ENCODE data around the gene FYN. TPM values are rescaled to one million over a fixed set of nuclear protein-coding genes. Genes with fewer than 3 reads are reported as not detected.

Gene FYN
- total RNA-seq, 1 experiment from 2014 or later, result not detected

GRCh38 chr6:111765763-111766162 is 107.5 kb downstream of the FYN start:
- no peak for DNase-seq (ENCODE audit: low spot score)
- in situ Hi-C loops (cut with HindIII; ENCODE audit: low sequenced_read_pairs), result no loop called here

DNA sequence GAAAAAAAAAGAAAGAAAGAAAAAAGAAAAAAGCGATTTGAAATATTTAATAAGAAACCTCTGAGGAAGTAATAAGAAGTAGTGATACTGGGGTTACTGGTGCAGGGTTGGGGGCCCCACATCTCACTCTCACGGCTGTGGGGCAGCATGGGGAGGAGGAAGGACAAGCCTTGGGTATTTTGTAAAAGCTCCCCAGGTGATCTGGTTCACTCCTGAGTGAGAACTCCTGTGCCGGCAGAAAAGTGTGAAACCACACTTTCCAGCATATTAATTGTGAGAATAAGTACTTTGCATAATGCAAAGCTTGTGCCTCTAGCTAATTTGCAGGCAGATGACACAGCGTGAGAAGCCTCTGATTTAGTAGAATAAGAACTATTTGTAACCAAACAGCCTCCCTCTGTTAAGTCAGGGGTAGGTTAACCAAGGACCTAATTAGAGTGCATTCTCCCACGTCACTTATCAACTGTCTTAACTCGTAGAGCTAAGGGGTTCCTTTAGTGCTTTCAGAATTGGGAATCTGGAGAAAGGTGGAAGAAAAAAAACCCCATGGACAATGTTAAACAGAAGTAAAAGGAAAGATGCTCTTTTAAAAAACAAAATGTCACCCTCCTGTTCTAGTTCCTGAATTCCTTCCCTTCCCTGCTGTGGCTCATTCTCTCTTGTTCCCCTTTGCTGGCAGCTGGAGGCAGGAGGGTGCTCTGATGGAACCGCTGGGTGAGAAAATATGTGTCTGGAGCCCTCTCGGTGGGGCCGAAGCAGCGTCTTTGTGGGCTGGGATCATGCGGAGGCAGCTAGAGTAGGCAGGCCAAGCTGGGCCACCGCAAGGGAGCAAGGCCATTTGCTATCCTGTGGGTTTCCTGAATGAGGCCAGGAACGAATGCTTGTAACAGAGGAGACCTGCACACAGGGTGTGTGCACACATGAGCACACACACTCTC is 108.7 kb downstream of the FYN start:
- in situ Hi-C loops (cut with HindIII; ENCODE audit: low sequenced_read_pairs), result no loop called here
- no peak for DNase-seq (ENCODE audit: low spot score)

- in situ Hi-C loops (cut with HindIII; ENCODE audit: low sequenced_read_pairs), result no loop called here
- no peak for DNase-seq (ENCODE audit: low spot score)
Observed at GRCh38 chr6:111763381-111763780, 109.9 kb downstream of the FYN start.

- in situ Hi-C loops (cut with HindIII; ENCODE audit: low sequenced_read_pairs), result no loop called here
Observed at GRCh38 chr6:111761783-111762312, 111.4 kb downstream of the FYN start.

DNA sequence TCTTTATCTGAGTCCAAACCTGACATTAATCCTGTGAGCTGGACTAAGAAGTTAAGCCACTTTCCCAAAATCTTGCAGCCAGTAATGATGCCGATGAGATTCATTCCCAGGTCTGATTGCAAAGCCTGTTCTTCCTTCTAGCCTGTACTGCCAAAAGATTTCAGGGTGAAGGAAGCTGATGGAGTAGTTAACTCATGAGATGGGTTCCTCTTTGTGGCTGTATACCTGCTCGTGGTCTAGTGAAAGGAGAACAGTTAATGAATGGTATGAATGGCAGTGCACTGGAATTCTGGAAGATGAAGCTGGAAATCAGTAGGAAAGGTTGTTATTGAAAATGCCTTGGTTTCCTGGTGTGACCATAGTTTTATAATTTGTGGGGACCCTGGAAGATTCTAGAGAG is 112.0 kb downstream of the FYN start:
- in situ Hi-C loops (cut with HindIII; ENCODE audit: low sequenced_read_pairs), result no loop called here
- DNase-seq (ENCODE audit: low spot score), result no peak

More at GRCh38 chr6:111761783-111762312, 111.4 kb downstream of the FYN start:
- DNase-seq (ENCODE audit: low spot score), result no peak

DNA sequence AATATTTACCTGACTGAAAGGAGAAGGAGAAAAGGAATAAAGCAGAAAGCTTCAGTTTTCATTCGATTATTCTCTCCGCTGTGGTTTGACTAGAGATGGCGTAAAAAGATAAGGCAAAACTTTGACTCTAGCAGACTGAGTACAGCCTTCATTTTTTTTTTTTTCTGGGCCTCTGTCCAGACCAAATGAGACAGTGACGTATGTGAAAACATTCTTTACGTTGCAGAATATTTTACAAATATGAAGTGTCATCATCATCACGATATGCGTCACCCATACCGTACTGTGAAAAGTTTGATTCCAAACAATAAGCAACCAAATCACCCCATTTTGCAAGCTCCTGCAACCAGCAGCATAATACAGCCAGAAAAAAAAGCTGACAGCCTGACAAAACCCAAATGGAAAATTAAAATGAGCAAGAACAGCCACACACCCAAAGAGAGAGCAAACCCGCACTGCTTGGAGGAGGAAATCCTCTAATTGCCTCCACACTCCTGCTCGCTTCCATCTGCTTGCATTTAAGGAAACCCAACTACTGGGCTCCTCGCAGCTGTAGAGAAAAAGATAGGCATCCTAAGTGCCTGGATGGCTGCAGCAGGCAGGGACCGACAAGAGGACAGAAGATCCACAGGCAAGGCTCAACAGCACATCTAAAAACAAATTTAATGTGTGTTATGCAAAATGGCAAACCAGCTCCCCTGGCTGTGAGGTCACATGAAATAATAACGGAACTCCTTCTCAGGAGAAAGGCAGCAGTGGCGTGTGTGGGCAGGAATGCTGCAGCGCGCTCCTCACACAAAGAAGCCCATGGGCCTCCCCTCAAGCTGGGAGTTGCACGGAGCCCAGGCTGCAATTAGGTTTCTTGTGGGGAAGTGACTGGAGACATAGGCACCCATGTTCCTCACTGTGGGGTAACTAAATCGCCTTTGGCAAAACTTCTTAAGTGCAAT is 113.1 kb downstream of the FYN start:
- DNase-seq (ENCODE audit: low spot score), result no peak
- in situ Hi-C loops (cut with HindIII; ENCODE audit: low sequenced_read_pairs), result no loop called here

- in situ Hi-C loops (cut with HindIII; ENCODE audit: low sequenced_read_pairs), result no loop called here
Observed at GRCh38 chr6:111759331-111759835, 113.9 kb downstream of the FYN start.

DNA sequence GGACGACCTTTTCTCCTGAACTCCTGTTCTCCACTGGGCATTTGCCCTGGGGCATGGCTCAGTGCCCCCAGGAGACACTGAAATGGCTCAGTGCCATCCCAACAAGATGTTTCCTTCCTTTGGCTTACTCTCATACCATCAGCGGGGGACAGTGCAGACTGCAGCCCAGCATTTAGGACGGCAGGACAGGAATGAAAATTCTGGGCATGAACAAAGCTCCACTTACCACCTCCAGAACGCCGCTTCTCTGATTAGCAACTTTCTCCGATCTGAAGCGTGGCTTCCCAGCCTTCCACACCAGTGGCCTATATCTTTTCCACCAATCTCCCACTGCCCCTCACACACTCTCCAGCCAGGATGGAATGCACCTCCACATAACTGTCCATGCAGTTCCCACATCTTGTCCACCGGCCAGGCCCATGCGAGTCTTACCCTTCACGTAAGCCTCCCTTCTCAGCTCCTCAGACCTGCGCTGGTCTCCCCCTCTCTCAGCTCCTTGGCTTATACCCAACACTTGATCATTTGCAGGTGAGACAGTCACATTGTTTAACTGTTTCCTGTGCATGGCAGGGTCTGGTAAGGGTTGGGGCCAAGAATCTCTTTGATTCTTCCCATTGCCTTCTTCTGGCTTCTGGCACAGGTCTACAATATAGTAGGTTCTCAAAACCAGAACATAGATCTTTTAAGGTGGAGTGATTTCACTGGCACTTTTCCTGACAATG is 114.5 kb downstream of the FYN start:
- in situ Hi-C loops (cut with HindIII; ENCODE audit: low sequenced_read_pairs), result no loop called here
- DNase-seq (ENCODE audit: low spot score), result peak; percentile 69

More at GRCh38 chr6:111759331-111759835, 113.9 kb downstream of the FYN start:
- DNase-seq (ENCODE audit: low spot score), result no peak

GRCh38 chr6:111757342-111757741 is 115.9 kb downstream of the FYN start:
- no peak for DNase-seq (ENCODE audit: low spot score)
- in situ Hi-C loops (cut with HindIII; ENCODE audit: low sequenced_read_pairs), result no loop called here

DNA sequence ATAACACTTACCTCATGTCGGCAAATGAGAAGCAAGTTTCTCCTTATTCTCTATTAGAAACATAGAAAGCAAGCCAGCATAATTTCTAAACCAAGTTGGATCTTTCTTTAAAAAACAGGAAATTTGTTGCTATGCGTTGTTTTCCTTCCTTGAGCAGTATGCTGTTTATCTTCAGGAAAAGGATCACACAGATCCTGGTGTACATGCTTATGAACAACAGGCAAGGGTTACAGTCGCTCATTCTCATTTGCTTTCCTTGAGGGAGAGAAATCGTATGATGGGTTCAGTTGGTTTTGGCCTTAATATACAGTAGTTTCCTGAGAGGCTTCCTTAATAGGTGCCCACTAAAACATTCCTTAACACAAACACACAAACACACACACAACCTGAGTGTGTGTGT is 118.8 kb downstream of the FYN start:
- DNase-seq (ENCODE audit: low spot score), result no peak
- in situ Hi-C loops (cut with HindIII; ENCODE audit: low sequenced_read_pairs), result no loop called here

DNA sequence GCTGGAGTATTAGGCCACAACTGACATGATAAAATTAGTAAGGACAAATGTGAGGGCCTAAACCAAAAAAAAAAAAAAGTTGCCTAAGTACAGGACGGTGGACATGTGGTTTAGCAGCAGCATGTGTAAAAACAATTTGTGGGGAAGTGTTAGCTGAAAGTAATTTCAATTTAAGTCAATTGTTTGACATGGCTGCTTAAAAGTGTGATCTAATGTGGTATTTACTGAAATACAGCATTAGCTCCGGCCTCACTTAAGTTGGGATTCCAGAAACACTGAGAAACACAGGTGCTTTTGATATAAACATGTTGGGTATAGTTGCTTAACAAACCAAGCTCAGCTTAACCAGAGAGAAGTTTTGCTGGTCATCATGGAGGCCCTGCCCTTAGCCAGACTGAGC is 119.7 kb downstream of the FYN start:
- DNase-seq (ENCODE audit: low spot score), result no peak
- in situ Hi-C loops (cut with HindIII; ENCODE audit: low sequenced_read_pairs), result no loop called here

GRCh38 chr6:111752476-111752875 is 120.8 kb downstream of the FYN start:
- peak; percentile 60 for DNase-seq (ENCODE audit: low spot score)
- in situ Hi-C loops (cut with HindIII; ENCODE audit: low sequenced_read_pairs), result no loop called here

GRCh38 chr6:111750753-111751673 is 122.2 kb downstream of the FYN start:
- DNase-seq (ENCODE audit: low spot score), result no peak
- in situ Hi-C loops (cut with HindIII; ENCODE audit: low sequenced_read_pairs), result no loop called here

GRCh38 chr6:111750153-111750552 is 123.1 kb downstream of the FYN start:
- DNase-seq (ENCODE audit: low spot score), result no peak
- in situ Hi-C loops (cut with HindIII; ENCODE audit: low sequenced_read_pairs), result no loop called here

- no peak for DNase-seq (ENCODE audit: low spot score)
- in situ Hi-C loops (cut with HindIII; ENCODE audit: low sequenced_read_pairs), result no loop called here
Observed at GRCh38 chr6:111748231-111748647, 125.0 kb downstream of the FYN start.

DNA sequence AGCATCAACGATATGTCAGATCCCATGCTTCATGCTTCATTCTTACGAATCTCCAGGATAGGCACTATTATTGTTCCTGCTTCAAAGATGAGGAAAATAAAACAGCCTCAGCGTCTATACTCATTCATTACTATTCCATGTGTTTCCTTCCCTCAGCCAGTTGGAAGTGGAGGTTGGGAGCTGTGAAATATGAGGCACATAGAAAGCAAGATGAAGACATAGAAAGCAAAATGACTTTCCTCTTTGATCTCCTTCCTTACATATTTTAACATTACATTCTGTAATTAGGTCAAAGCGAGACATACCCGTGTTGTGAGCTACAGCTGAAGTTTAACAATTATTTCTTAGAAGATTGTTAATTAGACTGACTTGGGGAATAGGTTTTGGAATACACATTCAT is 125.4 kb downstream of the FYN start:
- DNase-seq (ENCODE audit: low spot score), result no peak
- in situ Hi-C loops (cut with HindIII; ENCODE audit: low sequenced_read_pairs), result no loop called here

DNA sequence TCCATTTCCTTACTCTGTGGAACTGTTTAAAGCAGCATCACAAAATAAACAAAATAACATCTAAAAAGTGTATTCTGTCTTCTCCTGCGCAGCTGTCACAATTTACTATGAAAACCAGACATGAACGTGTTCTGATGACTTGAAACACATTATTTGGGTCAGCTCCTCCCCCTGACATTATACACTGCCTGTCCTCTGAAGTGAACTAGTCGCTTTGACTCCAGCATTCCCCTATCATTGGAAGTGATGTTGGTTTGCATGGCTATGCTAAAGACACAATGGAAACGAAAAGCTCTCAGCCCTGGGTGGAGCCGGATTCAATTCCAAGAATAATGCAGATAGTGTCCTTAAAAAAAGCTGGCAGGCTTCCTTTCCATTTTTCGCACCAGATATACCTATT is 125.9 kb downstream of the FYN start:
- in situ Hi-C loops (cut with HindIII; ENCODE audit: low sequenced_read_pairs), result no loop called here
- DNase-seq (ENCODE audit: low spot score), result no peak

GRCh38 chr6:111746983-111747382 is 126.3 kb downstream of the FYN start:
- in situ Hi-C loops (cut with HindIII; ENCODE audit: low sequenced_read_pairs), result no loop called here
- no peak for DNase-seq (ENCODE audit: low spot score)

Data from G401 (cell line).